GM19240 (cell line): Measurements from ENCODE around the gene TMPRSS3.
A peak's percentile ranks its signal among the peaks of the same experiment; 100 is the strongest.

Experiments used
- DNase-seq: peaks from one replicate; pipeline ENCODE4 v3.0.0; 2011; ENCODE audit warnings: low spot score; ENCODE audit not compliant: insufficient read length

Gene TMPRSS3

GRCh38 chr21:42427809-42428419, 32.1 kb upstream of the TMPRSS3 start:
- DNase-seq, result no peak

GRCh38 chr21:42426876-42427480, 31.1 kb upstream of the TMPRSS3 start:
- DNase-seq, result no peak

- DNase-seq, result no peak
These were observed 30.6 kb upstream of the TMPRSS3 start for GRCh38 chr21:42426424-42426823.

- DNase-seq, result no peak
These were observed 29.7 kb upstream of the TMPRSS3 start for GRCh38 chr21:42425591-42425990.

GRCh38 chr21:42424914-42425541, 29.2 kb upstream of the TMPRSS3 start:
- DNase-seq, result no peak

- DNase-seq, result no peak
These were observed 27.8 kb upstream of the TMPRSS3 start for GRCh38 chr21:42423685-42424084.

GRCh38 chr21:42423197-42423675, 27.4 kb upstream of the TMPRSS3 start:
- DNase-seq, result no peak

GRCh38 chr21:42421018-42421793, 25.4 kb upstream of the TMPRSS3 start:
- DNase-seq, result no peak

- no peak for DNase-seq
These were observed 24.0 kb upstream of the TMPRSS3 start for GRCh38 chr21:42419845-42420244.

- DNase-seq, result no peak
These were observed 23.0 kb upstream of the TMPRSS3 start for GRCh38 chr21:42418886-42419285.

GRCh38 chr21:42417533-42417932, 21.7 kb upstream of the TMPRSS3 start:
- no peak for DNase-seq

- peak; percentile 75 for DNase-seq
These were observed 19.3 kb upstream of the TMPRSS3 start for GRCh38 chr21:42414928-42415769.

- no peak for DNase-seq
These were observed 18.7 kb upstream of the TMPRSS3 start for GRCh38 chr21:42414553-42414927.

- no peak for DNase-seq
These were observed 18.2 kb upstream of the TMPRSS3 start for GRCh38 chr21:42414066-42414465.

GRCh38 chr21:42413500-42413899, 17.6 kb upstream of the TMPRSS3 start:
- DNase-seq, result no peak

- DNase-seq, result no peak
These were observed 17.2 kb upstream of the TMPRSS3 start for GRCh38 chr21:42413093-42413492.

- DNase-seq, result no peak
These were observed 16.7 kb upstream of the TMPRSS3 start for GRCh38 chr21:42412636-42412933.

- no peak for DNase-seq
These were observed 16.2 kb upstream of the TMPRSS3 start for GRCh38 chr21:42411891-42412635.

GRCh38 chr21:42411197-42411869, 15.5 kb upstream of the TMPRSS3 start:
- DNase-seq, result no peak

- DNase-seq, result no peak
These were observed 13.5 kb upstream of the TMPRSS3 start for GRCh38 chr21:42409366-42409765.
